GM18858 (cell line): ENCODE data around the gene ERP44.
"Not testable (repeated sequence)": the region's sequence is repeated elsewhere in the genome, so short reads cannot be mapped to it uniquely, and the experiment has no call there.

Experiments
- ATAC-seq: cut with Tn5 transposase; IDR thresholded peaks from one replicate; pipeline ENCODE4 v1.9.1; 2021; ENCODE audit not compliant: unreplicated experiment

The ERP44 gene

DNA sequence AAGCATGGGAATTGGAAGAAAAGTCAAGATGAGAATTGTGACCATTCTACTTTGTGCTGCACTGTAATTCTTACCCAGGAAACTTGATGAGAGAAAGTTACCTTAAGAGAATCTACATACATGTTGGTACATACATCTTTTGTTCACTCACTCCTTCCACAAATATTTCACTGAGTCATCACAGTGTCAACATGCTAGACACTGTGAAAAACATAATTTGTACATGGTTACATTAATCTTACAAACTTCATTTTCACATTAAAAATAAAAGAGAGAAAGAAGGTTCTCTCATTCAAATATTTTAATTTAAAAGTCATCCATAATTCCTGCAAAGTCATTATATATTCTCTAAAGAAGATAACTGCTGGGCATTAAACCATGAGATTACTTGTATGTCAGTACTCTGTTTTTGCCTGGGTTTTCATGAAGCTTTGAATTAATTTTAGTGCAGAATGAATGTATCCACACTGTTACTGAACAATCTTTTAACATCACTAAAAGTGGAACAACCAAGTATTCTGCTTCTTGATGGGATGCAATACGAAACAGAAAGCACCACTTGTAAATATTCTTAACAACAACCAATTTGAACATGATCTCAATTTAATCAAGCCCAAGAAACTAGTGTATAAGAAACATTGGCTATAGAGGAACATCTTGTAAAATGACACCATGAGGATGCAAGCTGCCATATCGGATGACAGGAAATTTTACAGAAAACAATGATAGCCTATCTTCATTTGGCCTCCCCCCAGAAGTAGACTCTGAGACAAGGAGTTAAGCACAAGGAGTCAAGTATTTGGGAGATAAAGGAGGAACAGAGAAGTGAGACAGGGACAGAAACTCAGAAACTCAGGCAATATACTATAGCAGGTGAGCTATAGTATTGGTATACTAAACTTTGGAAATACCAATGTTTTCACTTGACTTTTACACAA, 28.4 kb downstream of the ERP44 start:
- ATAC-seq = no peak

DNA sequence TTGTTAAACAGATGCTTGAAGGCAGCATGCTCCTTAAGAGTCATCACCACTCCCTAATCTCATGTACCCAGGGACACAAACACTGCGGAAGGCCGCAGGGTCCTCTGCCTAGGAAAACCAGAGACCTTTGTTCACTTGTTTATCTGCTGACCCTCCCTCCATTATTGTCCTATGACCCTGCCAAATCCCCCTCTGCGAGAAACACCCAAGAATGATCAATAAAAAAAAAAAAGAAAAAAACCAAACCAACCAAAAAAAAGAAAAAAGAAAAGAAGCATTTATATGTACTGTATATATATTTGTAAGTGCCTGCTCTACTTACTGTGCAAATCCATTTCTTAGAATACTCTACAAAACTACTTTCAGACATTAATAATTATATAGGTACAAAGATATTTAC, 29.7 kb downstream of the ERP44 start:
- not testable (repeated sequence) for ATAC-seq

DNA sequence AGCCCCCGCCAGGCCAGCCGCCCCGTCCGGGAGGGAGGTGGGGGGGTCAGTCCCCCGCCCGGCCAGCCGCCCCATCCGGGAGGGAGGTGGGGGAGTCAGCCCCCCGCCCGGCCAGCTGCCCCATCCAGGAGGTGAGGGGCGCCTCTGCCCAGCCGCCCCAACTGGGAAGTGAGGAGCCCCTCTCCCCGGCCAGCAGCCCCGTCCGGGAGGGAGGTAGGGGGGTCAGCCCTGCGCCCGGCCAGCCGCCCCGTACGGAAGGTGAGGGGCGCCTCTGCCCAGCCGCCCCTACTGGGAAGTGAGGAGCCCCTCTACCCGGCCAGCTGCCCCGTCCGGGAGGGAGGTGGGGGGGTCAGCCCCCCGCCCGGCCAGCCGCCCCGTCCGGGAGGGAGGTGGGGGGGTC, 30.8 kb downstream of the ERP44 start:
- ATAC-seq = not testable (repeated sequence)

DNA sequence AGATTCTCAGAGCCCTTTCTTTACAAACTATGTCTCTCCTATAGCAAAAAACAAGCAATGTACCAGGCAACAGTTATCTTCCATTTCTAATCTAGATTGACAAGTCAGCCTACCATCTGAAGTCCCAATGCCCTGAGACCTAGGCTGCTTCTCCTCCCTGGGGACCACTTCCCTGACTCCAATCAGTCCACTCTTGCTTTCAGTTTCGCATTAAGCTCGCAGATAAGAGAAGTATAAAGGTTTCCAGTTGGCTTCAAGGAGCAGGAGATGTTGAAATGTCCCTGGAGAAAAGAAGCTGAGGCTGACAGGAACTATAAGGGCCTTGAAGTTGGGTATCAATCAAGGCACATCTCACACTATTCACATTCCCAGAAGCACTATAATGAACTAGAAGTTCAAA, 32.3 kb downstream of the ERP44 start:
- peak; percentile 92 for ATAC-seq

DNA sequence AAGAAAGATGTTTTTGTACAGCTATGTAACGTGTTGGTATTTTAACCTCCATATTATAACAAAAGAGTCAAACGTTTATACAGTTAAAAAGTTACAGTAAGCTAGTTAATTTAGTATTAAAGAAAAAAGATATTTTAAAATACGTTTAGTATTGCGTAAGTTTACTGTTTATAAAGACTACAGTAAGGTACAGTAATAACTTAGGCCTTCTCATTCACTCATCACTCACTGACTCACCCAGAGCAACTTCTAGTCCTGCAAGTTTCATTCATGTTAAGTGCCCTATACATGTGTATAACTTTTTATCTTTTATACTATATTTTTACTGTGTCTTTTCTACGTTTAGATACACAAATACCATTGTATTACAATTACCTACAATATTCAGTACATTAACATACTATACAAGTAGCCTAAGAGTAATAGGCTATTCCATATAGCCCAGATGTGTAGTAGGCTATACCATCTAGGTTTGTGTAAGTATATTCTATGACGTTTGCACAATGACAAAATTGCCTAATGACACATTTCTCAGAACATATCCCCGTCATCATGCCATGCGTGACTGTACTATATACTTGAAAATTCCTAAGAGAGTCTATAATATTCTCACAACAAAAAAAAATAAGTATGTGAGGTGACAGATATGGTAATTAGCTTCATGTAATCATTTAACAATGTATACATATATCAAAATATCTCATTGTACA, 33.8 kb downstream of the ERP44 start:
- no peak for ATAC-seq

DNA sequence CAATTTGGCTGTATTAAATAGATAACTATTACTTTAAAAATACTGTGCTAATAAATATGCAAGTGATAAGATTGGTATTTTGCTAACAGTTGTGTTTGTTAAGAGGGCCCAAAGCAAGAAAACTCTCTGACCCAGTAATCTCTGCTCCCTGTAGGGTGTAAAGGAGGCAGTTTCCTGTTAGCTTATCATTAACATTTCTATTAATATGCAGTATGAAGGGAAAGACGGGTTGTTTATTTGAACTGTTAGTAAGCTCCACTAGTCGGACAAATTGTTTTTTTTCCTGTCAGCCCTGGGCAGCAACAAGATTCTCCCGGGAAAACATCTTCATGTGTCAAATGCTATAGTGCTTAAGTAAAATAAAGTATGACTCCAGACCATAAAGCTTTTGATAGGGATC, 35.6 kb downstream of the ERP44 start:
- ATAC-seq = no peak

DNA sequence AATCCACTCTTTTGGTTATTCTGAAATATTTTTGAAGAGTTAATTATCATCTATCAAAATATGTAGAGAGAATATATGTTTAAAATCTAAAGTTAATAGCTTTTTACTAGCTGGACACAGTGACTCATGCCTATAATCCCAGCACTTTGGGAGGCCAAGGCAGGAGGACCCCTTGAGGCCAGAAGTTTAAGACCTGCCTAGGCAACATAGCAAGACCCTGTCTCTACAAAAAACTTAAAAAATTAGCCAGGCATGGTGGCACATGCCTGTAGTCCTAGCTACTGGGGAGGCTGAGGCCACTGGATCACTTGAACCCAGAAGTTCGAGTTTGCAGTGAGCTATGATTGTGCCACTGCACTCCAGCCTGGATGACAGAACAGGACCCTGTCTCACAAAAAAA, 36.1 kb downstream of the ERP44 start:
- ATAC-seq = not testable (repeated sequence)

DNA sequence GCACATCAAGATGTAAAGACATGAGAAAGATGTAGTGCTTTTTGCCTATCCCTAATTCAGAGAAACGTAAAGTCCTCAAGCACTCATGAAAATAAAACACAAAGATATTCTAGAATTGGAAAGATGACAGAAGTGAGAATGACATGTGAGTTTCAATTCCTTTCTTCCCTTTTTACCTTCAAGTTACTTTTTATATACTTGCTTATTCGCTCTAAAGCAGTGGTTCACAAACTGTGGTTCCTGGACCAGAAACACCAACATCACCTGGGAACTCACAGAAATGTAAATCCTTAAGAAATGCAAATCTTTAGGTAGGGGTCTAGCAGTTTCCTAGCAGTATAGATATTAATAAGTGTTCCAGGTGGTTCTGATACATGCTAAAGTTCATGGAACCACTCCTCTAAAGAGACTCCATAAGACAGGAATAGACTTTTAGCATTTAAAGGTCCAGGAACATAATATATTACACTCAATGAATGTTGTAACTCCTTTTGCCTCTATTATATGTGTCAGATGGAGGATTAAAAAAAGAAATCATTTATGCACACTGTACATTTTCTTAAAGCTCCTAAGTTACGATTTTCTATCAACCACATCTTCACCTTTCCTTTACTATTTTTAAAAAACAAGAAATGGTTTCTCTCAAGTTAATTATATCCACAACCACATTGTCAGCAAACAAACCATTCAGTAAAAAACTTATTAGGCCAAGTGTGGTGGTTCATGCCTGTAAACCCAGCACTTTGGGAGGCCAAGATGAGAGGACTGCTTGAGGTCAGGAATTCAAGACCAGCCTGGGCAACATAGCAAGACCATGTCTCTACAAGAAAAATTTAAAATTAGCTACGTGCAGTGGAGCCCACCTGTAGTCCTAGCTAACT, 39.9 kb downstream of the ERP44 start:
- ATAC-seq = peak; percentile 83

DNA sequence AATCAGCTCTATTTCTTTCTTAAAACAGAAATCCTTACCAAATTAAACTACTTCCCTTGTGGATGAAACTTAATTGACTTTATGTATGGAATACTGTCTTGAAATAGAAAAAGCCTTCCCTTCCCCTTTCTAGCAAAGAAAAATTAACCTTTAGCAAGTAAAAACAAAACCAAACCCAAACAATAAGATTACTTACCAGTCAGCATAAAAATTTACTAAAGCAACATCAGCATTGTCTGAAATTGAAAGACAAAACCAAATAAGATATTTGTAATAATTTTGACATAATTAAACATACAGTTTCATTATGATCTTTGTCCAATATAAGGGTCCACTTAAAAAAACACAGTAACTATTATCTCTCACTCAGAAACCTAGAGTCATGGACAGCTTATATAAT, 41.2 kb downstream of the ERP44 start:
- no peak for ATAC-seq

DNA sequence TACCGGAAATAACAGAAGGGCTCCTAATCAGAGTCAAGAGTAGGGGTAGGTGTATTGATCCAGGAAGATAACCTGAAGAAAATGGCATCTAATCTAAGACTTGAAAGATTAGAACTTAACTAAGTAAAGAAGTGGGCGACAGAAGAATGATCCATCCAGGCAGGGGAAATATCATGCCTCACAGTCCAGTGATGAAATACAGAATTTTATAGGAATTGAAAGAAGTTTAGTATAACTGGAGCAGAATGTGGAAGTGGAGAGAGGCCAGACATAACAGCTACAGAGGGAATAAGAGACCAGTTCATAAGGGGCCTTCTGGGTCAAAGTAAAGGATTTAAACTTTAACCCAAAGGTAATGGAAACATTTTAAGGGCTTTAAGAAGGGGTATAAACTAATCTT, 42.2 kb downstream of the ERP44 start:
- ATAC-seq = no peak

DNA sequence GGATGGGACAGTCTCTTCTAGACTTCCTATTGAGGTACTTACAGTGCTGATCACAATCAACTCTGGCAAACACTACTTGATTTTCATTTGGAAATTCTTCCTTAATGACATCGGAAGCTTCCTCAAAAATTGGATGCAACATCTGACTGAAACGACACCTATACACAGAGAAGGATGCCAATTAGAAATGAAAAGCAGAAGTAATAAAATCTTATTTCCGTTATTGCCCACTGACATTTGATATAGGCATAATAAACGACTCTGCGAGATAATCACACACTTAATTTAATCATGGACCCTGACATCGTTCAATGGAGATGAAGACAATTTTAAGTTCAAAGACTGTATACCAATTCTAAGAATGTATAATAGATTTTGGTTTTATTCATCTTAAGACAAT, 46.4 kb downstream of the ERP44 start:
- ATAC-seq = no peak

DNA sequence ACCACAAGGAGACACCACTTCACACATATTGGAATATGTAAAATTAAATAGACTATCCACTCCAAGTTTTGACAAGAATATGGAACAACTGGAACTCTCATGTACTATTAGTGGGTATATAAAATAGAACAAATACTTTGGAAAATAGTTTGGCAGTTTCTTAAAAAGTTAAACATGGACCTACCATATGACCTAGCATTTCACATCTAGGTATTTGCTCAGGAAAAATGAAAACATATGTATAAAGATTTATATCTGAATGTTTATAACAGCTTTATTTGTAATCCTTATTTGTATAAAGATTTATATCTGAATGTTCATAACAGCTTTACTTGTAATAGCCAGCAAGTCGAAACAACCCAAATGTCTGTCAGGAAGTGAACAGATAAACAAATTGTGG, 49.2 kb downstream of the ERP44 start:
- no peak for ATAC-seq

DNA sequence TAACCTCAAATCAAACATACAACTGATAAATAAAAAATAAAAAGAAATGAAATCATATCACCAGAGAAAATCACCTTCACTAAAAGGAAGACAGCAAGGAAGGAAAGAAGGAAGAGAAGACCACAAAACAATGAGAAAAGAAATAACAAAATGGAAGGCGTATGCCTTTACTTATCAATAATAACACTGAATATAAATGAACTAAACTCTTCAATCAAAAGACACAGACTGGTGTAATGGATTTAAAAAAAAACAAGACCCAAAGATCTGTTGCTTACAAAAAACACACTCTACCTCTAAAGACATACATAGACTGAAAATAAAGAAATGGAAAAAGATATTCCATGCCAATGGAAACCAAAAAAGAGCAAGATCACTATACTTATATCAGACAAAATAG, 60.3 kb downstream of the ERP44 start:
- no peak for ATAC-seq

DNA sequence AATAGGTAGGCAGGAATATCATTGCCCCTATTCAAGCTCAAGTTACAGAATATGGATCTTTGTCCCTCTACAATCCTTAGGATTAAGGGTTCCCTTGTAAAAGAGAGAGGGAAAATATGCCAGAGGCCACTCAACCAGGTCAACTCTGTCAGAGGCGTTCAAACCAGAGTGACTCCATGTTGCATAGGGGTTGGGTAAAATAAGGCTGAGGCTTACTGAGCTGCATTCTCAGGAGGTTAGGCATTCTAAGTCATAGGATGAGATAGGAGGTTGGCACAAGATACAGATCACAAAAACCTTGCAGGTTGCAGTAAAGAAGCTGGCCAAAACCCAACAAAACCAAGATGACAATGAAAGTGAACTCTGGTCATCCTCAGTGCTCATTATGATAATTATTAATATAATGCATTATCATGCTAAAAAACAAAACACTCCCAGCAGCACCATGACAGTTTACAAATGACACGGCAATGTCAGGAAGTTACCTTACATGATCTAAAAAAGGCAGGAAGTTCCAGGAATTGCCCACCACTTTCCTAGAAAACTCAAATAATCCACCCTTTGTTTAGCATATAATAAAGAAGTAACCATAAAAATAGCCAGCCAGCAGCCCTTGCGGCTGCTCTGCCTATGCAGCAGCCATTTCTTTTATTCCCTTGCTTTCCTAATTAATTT, 64.8 kb downstream of the ERP44 start:
- ATAC-seq = no peak

DNA sequence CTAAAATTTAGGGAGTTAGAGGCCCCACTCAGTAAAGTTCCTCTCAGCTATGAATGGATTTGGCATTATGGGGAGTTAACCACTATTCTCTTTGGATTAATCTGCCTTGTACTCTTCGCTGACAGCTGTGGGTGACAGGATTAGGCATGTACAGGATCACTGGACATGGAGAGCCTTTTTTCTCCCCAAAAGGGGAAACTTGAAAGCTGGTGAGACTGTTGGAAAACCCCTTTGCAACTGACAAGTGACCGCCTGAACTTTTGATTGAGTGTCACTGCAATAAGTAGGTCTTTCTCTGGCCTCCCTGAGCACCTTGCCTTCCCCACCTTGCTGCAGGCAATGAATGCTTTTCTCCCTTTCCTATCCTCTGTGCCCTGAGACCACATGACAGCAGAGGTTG, 68.3 kb downstream of the ERP44 start:
- no peak for ATAC-seq

DNA sequence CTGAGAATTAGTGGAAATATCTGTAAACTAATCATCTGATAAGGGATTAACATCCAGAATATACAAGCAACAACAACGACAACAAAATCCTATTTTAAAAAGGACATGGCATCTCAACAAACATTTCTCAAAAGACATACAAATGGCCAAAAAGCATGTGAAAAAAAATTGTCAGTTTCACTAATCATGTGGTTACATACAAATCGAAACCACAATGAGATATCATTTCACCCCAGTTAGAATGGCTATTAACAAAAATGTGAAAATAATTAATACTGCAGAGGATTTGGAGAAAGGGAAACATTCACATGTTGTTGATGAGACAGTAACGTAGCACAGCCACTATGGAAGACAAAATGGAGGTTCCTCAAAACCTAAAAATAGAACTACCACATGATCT, 69.5 kb downstream of the ERP44 start:
- ATAC-seq = no peak

DNA sequence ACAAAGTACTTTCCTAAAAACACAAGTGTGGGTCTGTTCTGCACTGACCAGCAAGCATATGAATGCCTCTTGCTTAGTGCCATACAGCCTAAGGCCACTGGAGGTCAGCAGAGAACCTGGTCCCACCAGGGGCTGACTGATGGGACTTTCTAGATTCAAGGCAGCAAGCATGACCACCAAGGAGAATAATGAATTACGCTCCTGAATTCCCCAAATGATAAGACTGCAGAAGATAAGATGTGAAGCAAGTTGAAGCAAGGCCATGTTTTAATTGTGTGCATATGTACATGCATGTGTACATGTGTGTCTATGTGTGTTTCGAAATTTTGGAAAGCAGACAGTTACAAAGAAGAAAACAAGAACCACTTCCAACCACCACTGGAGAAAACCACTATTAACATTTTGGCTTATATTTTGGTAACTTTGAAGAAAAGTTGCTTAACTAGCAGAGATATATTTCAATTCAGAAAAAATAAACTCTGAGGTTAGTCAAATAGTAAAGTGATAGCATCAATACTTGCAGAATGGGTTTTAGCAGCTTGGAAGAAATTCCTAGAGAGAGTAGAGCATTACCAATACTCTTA, 70.5 kb downstream of the ERP44 start:
- ATAC-seq = peak; percentile 80

DNA sequence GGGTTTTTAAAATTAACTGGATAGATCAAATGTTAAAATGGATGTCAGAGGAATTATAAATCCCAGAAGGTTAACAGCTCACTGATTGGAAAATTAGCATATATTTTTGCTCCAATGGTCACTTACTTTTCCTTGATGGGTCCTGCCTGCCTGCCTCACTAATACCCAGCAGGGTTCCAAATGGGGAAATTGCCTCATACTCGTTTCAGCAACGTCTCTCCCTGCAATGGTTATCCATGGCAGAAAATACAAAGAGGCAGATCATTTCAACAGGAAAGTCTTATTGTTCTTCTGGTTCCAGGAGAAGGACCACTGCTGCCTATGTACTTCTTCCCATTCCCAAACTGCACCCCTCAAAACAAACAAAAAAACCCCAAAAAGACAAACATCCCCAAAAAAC, 71.3 kb downstream of the ERP44 start:
- ATAC-seq = no peak

DNA sequence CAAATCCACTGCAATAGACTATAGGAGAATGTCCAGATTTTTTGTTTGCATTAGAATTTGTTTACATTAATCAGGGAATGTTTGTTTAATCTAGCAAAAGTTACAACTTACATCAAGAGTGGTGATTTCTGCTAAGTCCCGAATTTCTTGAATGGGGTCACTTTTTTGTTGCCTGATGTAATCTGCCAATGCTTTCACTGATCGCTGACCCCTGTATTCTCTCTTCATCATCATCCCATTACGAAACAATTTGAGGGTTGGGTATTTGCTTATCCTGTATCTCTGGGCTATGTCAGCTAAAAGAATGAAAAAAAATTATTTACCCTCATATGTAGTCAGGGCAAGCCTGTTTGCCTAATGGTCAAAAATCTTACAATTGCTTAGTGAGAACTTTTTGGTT, 76.9 kb downstream of the ERP44 start:
- ATAC-seq = no peak

DNA sequence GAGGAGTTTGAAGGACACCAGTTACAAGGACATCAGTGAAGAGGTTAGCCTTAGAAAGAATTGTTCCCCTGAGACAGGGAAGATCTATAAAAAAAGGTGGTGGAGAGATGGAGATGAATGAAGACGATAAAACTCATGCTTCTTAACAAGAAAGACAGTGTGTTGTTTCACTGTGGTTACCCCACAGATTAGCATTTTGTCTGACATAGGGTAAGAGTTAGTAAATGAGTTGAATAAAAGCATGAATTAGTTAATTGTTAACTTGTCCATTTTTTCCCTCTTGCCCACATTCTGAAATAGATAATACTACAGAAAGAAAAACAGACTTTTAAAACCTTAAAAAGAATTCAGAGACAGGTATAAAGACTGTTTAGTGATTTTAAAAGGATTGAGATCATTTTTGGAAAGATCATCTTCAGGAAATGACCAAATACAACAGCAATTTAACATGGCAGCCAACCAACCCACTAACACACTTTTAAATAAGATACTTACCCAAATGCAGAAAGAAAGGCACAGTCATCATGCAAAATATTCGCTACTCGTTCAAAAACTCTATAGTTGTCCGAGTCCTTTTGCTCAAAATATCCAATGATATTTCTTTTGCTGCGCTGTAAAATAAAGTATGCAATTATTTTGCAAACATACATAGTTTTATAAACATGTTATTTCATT, 78.5 kb downstream of the ERP44 start:
- ATAC-seq = no peak
